B cell (primary cell): ENCODE results near the gene CAPN11.

Experiments
- EZH2 ChIP-seq: IDR thresholded peaks from 2 replicates; pipeline ENCODE4 v1.6.1; 2012; ENCODE audit warnings: borderline replicate concordance, low read depth, mild to moderate bottlenecking, moderate library complexity, low read length; ENCODE audit not compliant: insufficient read depth, poor library complexity, severe bottlenecking
- TF ChIP-seq, protein P1 (sequence below): fragments of 200-600 bp; IDR thresholded peaks from one replicate; pipeline ENCODE4 v1.8.0; 2022; ENCODE audit warnings: antibody characterized with exemption, mild to moderate bottlenecking

DNA sequence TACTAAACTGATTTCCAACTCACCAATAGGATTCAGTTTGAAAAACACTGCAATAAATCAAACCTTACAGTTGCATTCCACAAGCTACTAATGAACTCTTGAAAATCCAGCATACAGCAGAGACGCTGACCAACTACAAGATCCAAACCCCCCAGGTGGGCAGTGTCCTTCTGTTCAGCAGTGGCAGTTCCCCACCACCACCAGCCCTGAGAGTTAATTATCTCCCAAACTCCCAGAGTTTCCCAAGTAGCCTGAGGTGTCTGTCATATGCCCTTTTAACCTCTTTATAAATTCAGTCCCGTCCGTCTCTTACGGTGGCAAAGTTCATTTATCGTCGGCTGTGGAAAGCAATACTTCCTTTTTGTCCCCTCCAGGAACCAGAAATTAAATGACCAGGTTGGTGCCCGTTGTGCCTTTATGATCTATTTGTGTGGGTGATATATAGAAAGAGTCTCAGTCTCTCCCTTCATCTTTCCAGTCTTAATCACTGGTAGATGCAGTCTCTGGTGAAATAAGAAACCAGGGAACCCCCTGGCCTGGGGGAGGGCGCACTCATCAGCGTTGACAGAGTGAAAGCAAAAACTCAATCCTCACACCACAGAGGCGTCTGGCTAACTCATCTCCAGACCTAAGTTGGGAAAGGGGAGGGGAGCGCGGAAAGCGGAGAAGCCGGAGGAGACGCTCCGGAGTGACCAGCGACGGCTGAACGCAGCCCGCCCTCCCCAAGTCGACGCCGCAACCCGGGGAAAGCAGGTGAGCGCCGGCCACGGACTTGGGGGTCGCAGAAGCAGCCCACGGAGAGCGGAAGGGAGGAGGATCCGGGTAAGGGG lies 32.1 kb upstream of the CAPN11 start:
- TF ChIP-seq, protein P1, sequence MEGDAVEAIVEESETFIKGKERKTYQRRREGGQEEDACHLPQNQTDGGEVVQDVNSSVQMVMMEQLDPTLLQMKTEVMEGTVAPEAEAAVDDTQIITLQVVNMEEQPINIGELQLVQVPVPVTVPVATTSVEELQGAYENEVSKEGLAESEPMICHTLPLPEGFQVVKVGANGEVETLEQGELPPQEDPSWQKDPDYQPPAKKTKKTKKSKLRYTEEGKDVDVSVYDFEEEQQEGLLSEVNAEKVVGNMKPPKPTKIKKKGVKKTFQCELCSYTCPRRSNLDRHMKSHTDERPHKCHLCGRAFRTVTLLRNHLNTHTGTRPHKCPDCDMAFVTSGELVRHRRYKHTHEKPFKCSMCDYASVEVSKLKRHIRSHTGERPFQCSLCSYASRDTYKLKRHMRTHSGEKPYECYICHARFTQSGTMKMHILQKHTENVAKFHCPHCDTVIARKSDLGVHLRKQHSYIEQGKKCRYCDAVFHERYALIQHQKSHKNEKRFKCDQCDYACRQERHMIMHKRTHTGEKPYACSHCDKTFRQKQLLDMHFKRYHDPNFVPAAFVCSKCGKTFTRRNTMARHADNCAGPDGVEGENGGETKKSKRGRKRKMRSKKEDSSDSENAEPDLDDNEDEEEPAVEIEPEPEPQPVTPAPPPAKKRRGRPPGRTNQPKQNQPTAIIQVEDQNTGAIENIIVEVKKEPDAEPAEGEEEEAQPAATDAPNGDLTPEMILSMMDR = no peak
- no peak for TF ChIP-seq EZH2
